SK-N-SH (cell line): ENCODE data around the gene TEKT2. TPM values are rescaled to one million over a fixed set of nuclear protein-coding genes. Genes with fewer than 3 reads are reported as not detected.
A peak's percentile ranks its signal among the peaks of the same experiment; 100 is the strongest.

ENCODE experiments used
- CTCF ChIA-PET: fragments of 300-600, 350-600 bp; formaldehyde crosslinking; extraction: SDS; loops from one replicate; lab custom pipeline; 2021; lab: Yijun Ruan, JAX
- POLR2A ChIA-PET: fragments of 350-600 bp; sonication (Branson Sonifier 250); formaldehyde crosslinking; extraction: SDS; loops from one replicate; lab custom pipeline; 2020; ENCODE audit warnings: antibody characterized with exemption, inconsistent platforms; lab: Yijun Ruan, JAX
- DNase-seq: peaks from one replicate; pipeline ENCODE4 v3.0.0; 2012
- H2AFZ ChIP-seq: fragments of 200-600 bp; sonication (generic); 2 replicates; pipeline ENCODE4 v1.8.1; 2016; ENCODE audit warnings: antibody characterized with exemption, mild to moderate bottlenecking, low read depth
- H3F3A ChIP-seq: fragments of 200-600 bp; sonication (generic); replicated peaks from 2 replicates; pipeline ENCODE3; 2016; ENCODE audit warnings: antibody characterized with exemption, mild to moderate bottlenecking; ENCODE audit not compliant: insufficient read depth
- H3K27ac ChIP-seq, 2 experiments: fragments of 200-500 bp in 1 of 2; fragments of 200-600 bp in 1 of 2; sonication (Bioruptor generic) in 1 of 2; sonication (generic), shearing (Covaris generic) in 1 of 2; 2 replicates each; pipeline versions ENCODE4 v1.5.1 to v1.6.1; 2014 to 2016; ENCODE audit warnings: low read depth in 2 of 2, inconsistent platforms in 1 of 2, low read length in 1 of 2, mild to moderate bottlenecking in 1 of 2, mixed read lengths in 1 of 2
- H3K27me3 ChIP-seq: fragments of 200-600 bp; sonication (generic), shearing (Covaris generic); 2 replicates; pipeline ENCODE4 v1.6.1; 2016; ENCODE audit warnings: mixed run types; ENCODE audit not compliant: insufficient read depth
- H3K36me3 ChIP-seq, 2 experiments: fragments of 200-500 bp in 1 of 2; fragments of 200-600 bp in 1 of 2; sonication (Bioruptor generic) in 1 of 2; sonication (generic) in 1 of 2; replicated peaks in 1 of 2; 2 replicates each; pipeline versions ENCODE3 to v1.5.1; 2014 to 2016; ENCODE audit warnings: low read length in 1 of 2, mild to moderate bottlenecking in 1 of 2; ENCODE audit not compliant: insufficient read depth in 2 of 2, control insufficient read depth in 1 of 2
- H3K4me1 ChIP-seq, 2 experiments: fragments of 200-500 bp in 1 of 2; fragments of 200-600 bp in 1 of 2; sonication (Bioruptor generic) in 1 of 2; sonication (generic), shearing (Covaris generic) in 1 of 2; 2 replicates each; pipeline versions ENCODE4 v1.5.1 to v1.6.1; 2014 to 2016; ENCODE audit warnings: low read depth in 1 of 2, low read length in 1 of 2, mixed run types in 1 of 2; ENCODE audit not compliant: insufficient read depth in 2 of 2, control insufficient read depth in 1 of 2
- H3K4me2 ChIP-seq: fragments of 200-600 bp; sonication (generic), shearing (Covaris generic); 2 replicates; pipeline ENCODE4 v1.6.1; 2017; ENCODE audit warnings: mixed run types
- H3K4me3 ChIP-seq, 2 experiments: fragments of 200-500 bp in 1 of 2; fragments of 200-600 bp in 1 of 2; sonication (Bioruptor generic) in 1 of 2; sonication (generic), shearing (Covaris generic) in 1 of 2; 2 replicates each; pipeline versions ENCODE4 v1.5.1 to v1.8.1; 2014 to 2016; ENCODE audit warnings: low read depth in 2 of 2, inconsistent platforms in 1 of 2, low read length in 1 of 2, mild to moderate bottlenecking in 1 of 2, mixed read lengths in 1 of 2, moderate library complexity in 1 of 2
- H3K79me2 ChIP-seq: fragments of 200-600 bp; sonication (generic); 2 replicates; pipeline ENCODE4 v1.8.1; 2017; ENCODE audit warnings: mild to moderate bottlenecking; ENCODE audit not compliant: insufficient read depth
- H3K9ac ChIP-seq: fragments of 200-600 bp; sonication (generic); 2 replicates; pipeline ENCODE4 v1.6.1; 2017; ENCODE audit warnings: mixed run types
- H3K9me2 ChIP-seq: fragments of 200-600 bp; sonication (generic); 2 replicates; pipeline ENCODE4 v1.6.1; 2017; ENCODE audit warnings: mixed run types
- H3K9me3 ChIP-seq: fragments of 200-600 bp; sonication (generic); 2 replicates; pipeline ENCODE4 v1.6.1; 2017; ENCODE audit warnings: mixed run types, mild to moderate bottlenecking, moderate library complexity
- H4K20me1 ChIP-seq: fragments of 200-600 bp; sonication (generic); 2 replicates; pipeline ENCODE4 v1.6.1; 2017; ENCODE audit warnings: mild to moderate bottlenecking, mixed run types; ENCODE audit not compliant: insufficient read depth
- ELF1 ChIP-seq: IDR thresholded peaks from 2 replicates; pipeline ENCODE4 v1.4.0; 2012
- RAD21 ChIP-seq: IDR thresholded peaks from 2 replicates; pipeline ENCODE4 v1.6.1; 2012; ENCODE audit warnings: mild to moderate bottlenecking, low read length
- SMC3 ChIP-seq: IDR thresholded peaks from 2 replicates; pipeline ENCODE4 v1.6.1; 2012; ENCODE audit warnings: low read depth, low read length, improper control_type of control experiment
- TCF12 ChIP-seq: IDR thresholded peaks from 2 replicates; pipeline ENCODE4 v1.4.0; 2012
- WGBS: methylation state at CpG from one replicate; pipeline ENCODE4 v1.1.6; 2017; ENCODE audit warnings: low lambda C conversion rate; 5-methylcytosine and 5-hydroxymethylcytosine counted together
- polyA plus RNA-seq, 3 experiments: library from polyadenylated mRNA; depleted of rRNA; stranded (reverse); fragments of >200 nt; gene quantifications; 2 replicates each; pipeline ENCODE4 v1.2.3, GENCODE V29; 2012
- TF ChIP-seq, protein P1 (sequence below): IDR thresholded peaks from 2 replicates; pipeline ENCODE4 v1.6.1; 2012; ENCODE audit warnings: mild to moderate bottlenecking, low read depth, low read length, moderate library complexity

TEKT2 gene
- polyA plus RNA-seq, 1 of the 3 experiments (the other 2 are of a cell fraction), result 1.2 TPM

DNA sequence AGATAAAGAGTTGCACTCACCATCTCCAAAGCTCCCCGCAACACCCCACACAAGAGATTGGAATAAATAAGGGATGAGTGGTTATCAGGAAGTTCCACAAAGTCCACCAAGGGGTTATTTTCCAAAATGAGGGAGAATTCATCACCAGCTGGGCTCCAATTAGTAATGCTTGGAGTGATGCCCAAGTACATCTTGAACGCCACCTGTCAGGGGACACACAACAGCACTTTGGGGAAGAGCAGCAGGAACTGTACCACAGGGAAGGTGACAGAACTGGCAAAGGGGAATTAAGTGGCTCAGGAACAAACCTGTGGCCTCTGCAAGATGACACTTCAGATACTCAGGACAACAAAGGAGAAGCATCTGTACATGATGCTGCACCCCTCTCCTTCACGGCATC, 53.9 kb downstream of the TEKT2 start:
- no peaks in the 10 kb centered on the region for H3K9me2 ChIP-seq
- H3K79me2 ChIP-seq, result peaks cover 55% of the 10 kb centered on the region
- no peak overlapping the region for H3K9ac ChIP-seq
- TF ChIP-seq ELF1, result no peak
- TF ChIP-seq RAD21, result no peak
- TF ChIP-seq SMC3, result no peak
- no peak for TF ChIP-seq TCF12
- TF ChIP-seq, protein P1, sequence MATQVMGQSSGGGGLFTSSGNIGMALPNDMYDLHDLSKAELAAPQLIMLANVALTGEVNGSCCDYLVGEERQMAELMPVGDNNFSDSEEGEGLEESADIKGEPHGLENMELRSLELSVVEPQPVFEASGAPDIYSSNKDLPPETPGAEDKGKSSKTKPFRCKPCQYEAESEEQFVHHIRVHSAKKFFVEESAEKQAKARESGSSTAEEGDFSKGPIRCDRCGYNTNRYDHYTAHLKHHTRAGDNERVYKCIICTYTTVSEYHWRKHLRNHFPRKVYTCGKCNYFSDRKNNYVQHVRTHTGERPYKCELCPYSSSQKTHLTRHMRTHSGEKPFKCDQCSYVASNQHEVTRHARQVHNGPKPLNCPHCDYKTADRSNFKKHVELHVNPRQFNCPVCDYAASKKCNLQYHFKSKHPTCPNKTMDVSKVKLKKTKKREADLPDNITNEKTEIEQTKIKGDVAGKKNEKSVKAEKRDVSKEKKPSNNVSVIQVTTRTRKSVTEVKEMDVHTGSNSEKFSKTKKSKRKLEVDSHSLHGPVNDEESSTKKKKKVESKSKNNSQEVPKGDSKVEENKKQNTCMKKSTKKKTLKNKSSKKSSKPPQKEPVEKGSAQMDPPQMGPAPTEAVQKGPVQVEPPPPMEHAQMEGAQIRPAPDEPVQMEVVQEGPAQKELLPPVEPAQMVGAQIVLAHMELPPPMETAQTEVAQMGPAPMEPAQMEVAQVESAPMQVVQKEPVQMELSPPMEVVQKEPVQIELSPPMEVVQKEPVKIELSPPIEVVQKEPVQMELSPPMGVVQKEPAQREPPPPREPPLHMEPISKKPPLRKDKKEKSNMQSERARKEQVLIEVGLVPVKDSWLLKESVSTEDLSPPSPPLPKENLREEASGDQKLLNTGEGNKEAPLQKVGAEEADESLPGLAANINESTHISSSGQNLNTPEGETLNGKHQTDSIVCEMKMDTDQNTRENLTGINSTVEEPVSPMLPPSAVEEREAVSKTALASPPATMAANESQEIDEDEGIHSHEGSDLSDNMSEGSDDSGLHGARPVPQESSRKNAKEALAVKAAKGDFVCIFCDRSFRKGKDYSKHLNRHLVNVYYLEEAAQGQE, result no peak
- ChIA-PET POLR2A (no interaction called here), CTCF (interaction anchor here (1.7 to 17.9 kb wide), 2 partner anchors 12 to 33 kb away, joined by 8 to 700 read pairs; partner anchors contain the start of genes ADPRS and TRAPPC3)
- peak overlapping the region in 1 of 2 experiments; percentile 89; a peak in 2 of 4 replicates for H3K27ac ChIP-seq
- no peak for DNase-seq
- H4K20me1 ChIP-seq, result no peaks in the 10 kb centered on the region
- H3F3A ChIP-seq, result peaks cover 47% of the 10 kb centered on the region
- no peaks in the 10 kb centered on the region for H3K9me3 ChIP-seq
- WGBS, result 93% methylated on average over 2 of the region's 3 CpGs
- no peak overlapping the region for H3K4me3 ChIP-seq
- H2AFZ ChIP-seq, result no peak overlapping the region
- no peaks in the 10 kb centered on the region for H3K27me3 ChIP-seq
- peaks cover 23 to 29% of the 10 kb centered on the region in 2 experiments for H3K36me3 ChIP-seq
- peak overlapping the region; percentile 31; the same call in 1 of the 2 replicates for H3K4me2 ChIP-seq
- peaks cover 14 to 51% of the 10 kb centered on the region in 2 experiments; a peak in 3 of 4 replicates for H3K4me1 ChIP-seq

Other genes starting within 250 kb of the TEKT2 start
- gene AGO1, start 200.9 kb upstream of the TEKT2 start, polyA plus RNA-seq (2012; rRNA removed), result 7.8 and 9.5 TPM in 2 replicates
- 6.7 and 7.7 TPM in 2 replicates for gene AGO3, start 153.0 kb upstream of the TEKT2 start, polyA plus RNA-seq (2012; rRNA removed)
- 54.2 and 62.3 TPM in 2 replicates for gene ADPRS, start 4.8 kb downstream of the TEKT2 start, polyA plus RNA-seq (2012; rRNA removed)
- gene COL8A2, start 41.1 kb downstream of the TEKT2 start, polyA plus RNA-seq (2012; rRNA removed), result 2.6 and 3.1 TPM in 2 replicates
- 149 and 169 TPM in 2 replicates for gene TRAPPC3, start 65.4 kb downstream of the TEKT2 start, polyA plus RNA-seq (2012; rRNA removed)
- 40.6 and 69.9 TPM in 2 replicates for gene MAP7D1, start 72.1 kb downstream of the TEKT2 start, polyA plus RNA-seq (2012; rRNA removed)
- gene THRAP3, start 140.3 kb downstream of the TEKT2 start, polyA plus RNA-seq (2012; rRNA removed), result 33.7 and 46.1 TPM in 2 replicates
- gene SH3D21, start 222.3 kb downstream of the TEKT2 start, polyA plus RNA-seq (2012; rRNA removed), result 1.6 and 1.8 TPM in 2 replicates
- 34.1 and 38.9 TPM in 2 replicates for gene EVA1B, start 239.6 kb downstream of the TEKT2 start, polyA plus RNA-seq (2012; rRNA removed)